Measurements from ENCODE around the gene EIF2D. TPM values are rescaled to one million over a fixed set of nuclear protein-coding genes. Genes with fewer than 3 reads are reported as not detected.

The EIF2D gene
- total and polyA plus RNA-seq, 8 donors, result 20.9 to 37.9 (median 29.3) TPM

DNA sequence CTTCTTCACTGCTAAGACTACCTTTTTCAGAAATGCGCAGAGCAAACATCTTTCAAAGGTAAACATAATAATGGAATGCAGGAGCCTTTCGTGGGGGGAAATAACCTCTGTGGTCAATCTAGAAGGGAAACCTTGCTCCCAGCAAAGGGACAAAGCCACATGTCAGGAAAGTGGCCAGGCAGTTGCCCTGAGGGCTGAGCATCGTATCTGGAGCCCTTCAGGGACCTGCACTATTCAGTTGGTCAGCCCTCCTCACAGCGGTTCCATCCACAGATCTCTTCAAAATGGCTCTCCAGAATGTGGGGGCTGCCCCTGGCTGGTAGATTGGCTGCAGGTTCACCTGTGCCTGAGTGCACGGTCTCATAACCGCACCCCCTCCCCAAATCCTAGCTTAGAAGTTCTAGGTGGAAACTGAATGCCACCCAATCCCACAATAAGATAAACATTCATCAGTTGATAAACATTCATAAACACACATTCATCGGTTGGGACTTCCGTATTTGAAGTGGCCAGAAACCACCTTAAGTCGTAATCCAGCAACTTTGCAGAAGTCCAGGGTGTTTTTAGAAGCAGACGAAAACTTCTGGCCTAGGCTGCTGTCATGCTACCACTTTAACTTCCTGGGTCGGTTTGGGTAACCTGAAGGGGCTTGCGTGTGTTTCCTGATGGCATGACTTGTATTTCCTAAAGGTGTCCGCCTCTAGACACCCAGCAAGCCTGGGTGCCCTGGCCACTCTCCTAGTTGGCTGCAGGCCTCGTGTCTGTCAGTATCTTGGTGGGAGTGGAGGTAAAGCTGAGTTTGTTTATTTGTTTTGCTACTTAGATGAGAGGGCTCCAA is 54.4 kb downstream of the EIF2D start:
- intact Hi-C loops (cut with DNase I), result no loop called here
- Histone ChIP-seq H3K27me3 (no peaks in the 10 kb centered on the region), H3K4me1 (peaks cover 13 to 52% (median 34%) of the 10 kb centered on the region in 3 donors), H3K4me3 (peak overlapping the region; percentile 32 to 65 (median 42)), H3K36me3 (no peaks in the 10 kb centered on the region), H3K27ac (peak overlapping the region; percentile 11 to 87 (median 66)), H3K9me3 (no peaks in the 10 kb centered on the region)
- TF ChIP-seq, protein P1, sequence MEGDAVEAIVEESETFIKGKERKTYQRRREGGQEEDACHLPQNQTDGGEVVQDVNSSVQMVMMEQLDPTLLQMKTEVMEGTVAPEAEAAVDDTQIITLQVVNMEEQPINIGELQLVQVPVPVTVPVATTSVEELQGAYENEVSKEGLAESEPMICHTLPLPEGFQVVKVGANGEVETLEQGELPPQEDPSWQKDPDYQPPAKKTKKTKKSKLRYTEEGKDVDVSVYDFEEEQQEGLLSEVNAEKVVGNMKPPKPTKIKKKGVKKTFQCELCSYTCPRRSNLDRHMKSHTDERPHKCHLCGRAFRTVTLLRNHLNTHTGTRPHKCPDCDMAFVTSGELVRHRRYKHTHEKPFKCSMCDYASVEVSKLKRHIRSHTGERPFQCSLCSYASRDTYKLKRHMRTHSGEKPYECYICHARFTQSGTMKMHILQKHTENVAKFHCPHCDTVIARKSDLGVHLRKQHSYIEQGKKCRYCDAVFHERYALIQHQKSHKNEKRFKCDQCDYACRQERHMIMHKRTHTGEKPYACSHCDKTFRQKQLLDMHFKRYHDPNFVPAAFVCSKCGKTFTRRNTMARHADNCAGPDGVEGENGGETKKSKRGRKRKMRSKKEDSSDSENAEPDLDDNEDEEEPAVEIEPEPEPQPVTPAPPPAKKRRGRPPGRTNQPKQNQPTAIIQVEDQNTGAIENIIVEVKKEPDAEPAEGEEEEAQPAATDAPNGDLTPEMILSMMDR (IDR thresholded peaks at IDR 0.05), result no peak
- FAIRE-seq (no peak), DNase-seq (no peak), ATAC-seq (peak in 3 of 4 donors; percentile 5 to 7 (median 5))
- WGBS, 2 donors, result 51 to 52% methylated on average over 14 of the region's 14 CpGs

DNA sequence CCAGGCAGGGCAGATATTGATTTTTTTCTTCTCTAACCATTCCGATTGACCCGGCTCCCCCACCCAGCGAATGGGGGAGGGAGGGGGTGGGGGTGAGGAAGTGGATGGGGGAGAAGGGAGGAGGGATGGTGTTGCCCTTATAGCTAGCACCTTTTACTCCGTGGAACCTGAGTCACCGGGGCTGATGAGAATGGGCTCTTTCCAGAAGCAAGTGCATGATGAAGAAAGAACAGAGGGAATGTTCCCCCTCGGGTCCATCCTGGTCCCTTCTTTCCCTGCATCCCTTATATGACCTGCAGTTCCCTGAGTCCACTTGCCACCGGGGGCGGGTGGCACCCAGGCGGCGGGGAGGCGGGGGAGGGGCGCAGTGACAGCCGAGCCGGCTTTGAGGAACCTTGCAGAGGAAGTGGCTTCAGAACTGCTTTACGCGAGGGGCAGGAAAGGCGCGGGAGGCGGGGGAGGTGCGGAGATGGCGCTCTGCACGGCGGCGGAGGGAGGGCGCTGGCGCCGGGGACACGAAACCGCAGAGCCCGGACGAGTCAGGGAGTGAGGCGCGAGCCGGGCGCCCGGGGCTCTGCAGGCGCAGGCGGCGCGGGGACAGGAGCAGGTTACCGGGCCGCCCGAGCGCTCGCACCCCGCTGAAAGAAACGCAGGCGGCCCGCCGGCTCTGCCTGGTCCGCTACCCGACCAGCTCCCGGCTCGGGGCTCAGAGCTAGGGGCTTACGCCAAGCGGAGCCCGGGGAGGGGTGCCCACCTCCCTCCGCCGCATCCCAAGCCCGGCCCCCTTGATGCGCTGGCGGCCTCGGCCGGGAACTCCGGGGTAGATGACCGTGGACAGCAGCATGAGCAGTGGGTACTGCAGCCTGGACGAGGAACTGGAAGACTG is 55.3 kb downstream of the EIF2D start:
- TF ChIP-seq, protein P1 (IDR thresholded peaks at IDR 0.05), result no peak
- Histone ChIP-seq H3K4me1 (peaks cover 13 to 52% (median 34%) of the 10 kb centered on the region in 3 donors), H3K27ac (peak overlapping the region; percentile 11 to 87 (median 66)), H3K4me3 (peak overlapping the region; percentile 32 to 65 (median 42)), H3K27me3 (no peaks in the 10 kb centered on the region), H3K36me3 (no peaks in the 10 kb centered on the region), H3K9me3 (no peaks in the 10 kb centered on the region)
- intact Hi-C loops (cut with DNase I), result no loop called here
- peak; percentile 55 to 86 (median 70) for DNase-seq
- WGBS, 2 donors, result 1% methylated on average over 65 to 67 of the region's 67 CpGs
- peak; percentile 44 to 77 (median 74) for ATAC-seq
- FAIRE-seq, result no peak

DNA sequence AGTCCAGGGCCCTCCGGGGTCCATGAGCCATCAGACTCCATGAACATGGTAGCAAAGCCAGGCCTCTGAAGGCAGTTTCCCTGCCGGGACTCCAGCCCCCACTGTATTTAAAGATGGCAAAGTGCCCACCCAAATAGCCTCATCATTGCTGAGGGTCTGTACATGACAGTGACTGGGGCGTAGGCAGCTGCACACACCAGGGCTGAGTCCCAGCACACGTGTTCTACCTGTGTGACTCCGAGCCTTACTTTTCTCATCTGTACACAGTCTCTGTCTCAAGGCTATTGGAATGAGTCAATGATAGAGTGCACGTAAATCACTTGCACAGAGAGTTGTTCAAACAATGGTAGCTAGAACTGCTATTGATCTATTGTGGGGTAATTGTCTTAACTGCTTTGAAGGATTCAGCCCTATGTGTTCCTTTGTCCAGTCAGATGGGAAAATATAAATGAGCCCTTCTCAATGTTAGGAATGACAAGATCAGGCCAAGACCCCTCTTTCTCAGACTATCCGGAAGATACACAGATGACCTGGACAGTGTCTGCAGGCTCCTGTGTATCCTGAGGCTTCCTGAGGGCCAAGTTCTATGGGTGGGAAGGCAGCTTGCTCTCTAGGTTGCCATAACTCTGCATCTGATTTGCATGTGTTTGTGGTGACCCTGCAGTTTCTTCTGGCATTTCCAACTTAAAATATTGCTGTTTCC is 56.1 kb downstream of the EIF2D start:
- intact Hi-C loops (cut with DNase I), result no loop called here
- Histone ChIP-seq H3K4me1 (peaks cover 13 to 52% (median 34%) of the 10 kb centered on the region in 3 donors), H3K27me3 (no peaks in the 10 kb centered on the region), H3K27ac (peak overlapping the region; percentile 22 to 87 (median 66)), H3K4me3 (peak overlapping the region in 2 of 4 donors; percentile 47 to 65), H3K9me3 (no peaks in the 10 kb centered on the region), H3K36me3 (no peaks in the 10 kb centered on the region)
- FAIRE-seq, result no peak
- TF ChIP-seq, protein P1 (IDR thresholded peaks at IDR 0.05), result no peak
- peak in 1 of 6 donors; percentile 44 for DNase-seq
- ATAC-seq, result peak; percentile 24 to 57 (median 38)
- WGBS, 2 donors, result 53 to 55% methylated on average over 7 of the region's 7 CpGs

DNA sequence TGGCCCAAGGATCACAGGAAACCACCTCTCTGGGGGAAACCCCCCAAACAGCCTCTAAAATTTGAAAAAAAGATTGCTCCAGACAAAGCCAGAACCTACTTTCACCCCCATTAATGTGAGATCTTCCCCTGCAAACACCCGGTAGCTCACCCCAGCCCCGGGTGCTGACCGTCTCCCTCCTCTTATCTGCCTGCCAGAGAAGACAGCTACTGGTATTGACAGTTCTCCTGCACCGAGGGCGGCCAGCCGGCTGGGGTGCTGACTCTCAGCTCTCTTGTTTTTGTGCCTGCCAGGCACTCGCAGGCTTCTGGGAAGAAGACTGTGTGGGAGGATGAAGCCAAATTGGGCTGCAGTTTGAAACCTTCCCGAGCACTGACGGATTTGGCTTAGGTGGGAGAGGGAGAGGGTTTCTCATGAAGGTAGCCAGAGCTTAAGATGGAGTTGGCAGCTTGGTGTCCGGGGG is 56.8 kb downstream of the EIF2D start:
- FAIRE-seq (no peak), ATAC-seq (peak in 3 of 4 donors; percentile 3 to 30 (median 4)), DNase-seq (peak in 2 of 6 donors; percentile 51 to 68)
- no peak overlapping the region for H3K4me3 ChIP-seq
- intact Hi-C loops (cut with DNase I), result no loop called here
- H3K27me3 ChIP-seq, result no peaks in the 10 kb centered on the region
- peak overlapping the region; percentile 22 to 87 (median 66) for H3K27ac ChIP-seq
- no peaks in the 10 kb centered on the region for H3K36me3 ChIP-seq
- TF ChIP-seq, protein P1 (IDR thresholded peaks at IDR 0.05), result no peak
- no peaks in the 10 kb centered on the region for H3K9me3 ChIP-seq
- peaks cover 13 to 46% (median 29%) of the 10 kb centered on the region in 3 donors for H3K4me1 ChIP-seq
- 50 to 60% methylated on average over 10 of the region's 10 CpGs for WGBS, 2 donors

Data from pancreas (tissue), 10 donors.